GM18868 (cell line): ENCODE measurements around the gene CDK4.

ENCODE experiments used
- ATAC-seq: cut with Tn5 transposase; IDR thresholded peaks from one replicate; pipeline ENCODE4 v1.9.1; 2021; ENCODE audit warnings: mild to moderate bottlenecking, moderate library complexity; ENCODE audit not compliant: unreplicated experiment

Gene CDK4

DNA sequence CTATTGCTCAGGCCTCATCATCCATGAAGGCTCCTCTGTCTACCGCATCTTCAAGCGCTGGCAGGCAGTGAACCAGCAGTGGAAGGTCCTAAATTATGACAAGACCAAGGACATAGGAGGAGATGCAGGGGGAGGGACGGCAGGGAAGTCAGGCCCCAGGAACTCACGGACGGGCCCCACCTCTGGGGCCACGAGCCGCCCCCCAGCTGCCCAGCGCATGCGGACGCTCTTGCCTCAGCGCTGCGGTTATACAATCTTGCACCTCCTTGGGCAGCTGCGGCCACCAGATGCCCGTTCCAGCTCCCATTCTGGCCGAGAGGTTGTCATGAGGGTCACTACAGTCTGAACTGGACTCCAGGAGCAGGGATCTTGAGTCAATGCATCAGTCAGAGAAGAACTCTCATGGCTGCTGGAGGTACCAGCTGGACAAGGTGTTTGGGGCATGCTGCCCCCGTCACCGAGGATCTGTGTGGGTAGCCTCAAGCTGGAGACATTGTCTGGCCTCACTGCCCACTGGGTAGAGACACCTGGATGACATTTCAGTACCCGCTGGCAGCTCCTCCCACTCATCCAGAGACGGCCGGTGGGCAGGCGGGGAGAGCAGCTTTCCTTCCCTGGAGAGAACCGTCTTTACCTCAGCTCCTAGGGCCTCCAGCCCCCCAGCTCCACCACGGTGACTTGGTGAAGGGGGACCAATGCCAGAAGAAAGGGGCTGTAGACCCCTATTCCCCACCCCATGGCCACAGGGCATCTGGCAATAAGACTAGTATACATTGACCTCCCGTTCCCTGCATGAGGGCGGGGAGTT lies 6.6 kb upstream of the CDK4 start:
- ATAC-seq: no peak

GRCh38 chr12:57757771-57758170 lies 5.7 kb upstream of the CDK4 start:
- no peak for ATAC-seq

GRCh38 chr12:57756406-57757341 lies 4.6 kb upstream of the CDK4 start:
- peak; percentile 31 for ATAC-seq

DNA sequence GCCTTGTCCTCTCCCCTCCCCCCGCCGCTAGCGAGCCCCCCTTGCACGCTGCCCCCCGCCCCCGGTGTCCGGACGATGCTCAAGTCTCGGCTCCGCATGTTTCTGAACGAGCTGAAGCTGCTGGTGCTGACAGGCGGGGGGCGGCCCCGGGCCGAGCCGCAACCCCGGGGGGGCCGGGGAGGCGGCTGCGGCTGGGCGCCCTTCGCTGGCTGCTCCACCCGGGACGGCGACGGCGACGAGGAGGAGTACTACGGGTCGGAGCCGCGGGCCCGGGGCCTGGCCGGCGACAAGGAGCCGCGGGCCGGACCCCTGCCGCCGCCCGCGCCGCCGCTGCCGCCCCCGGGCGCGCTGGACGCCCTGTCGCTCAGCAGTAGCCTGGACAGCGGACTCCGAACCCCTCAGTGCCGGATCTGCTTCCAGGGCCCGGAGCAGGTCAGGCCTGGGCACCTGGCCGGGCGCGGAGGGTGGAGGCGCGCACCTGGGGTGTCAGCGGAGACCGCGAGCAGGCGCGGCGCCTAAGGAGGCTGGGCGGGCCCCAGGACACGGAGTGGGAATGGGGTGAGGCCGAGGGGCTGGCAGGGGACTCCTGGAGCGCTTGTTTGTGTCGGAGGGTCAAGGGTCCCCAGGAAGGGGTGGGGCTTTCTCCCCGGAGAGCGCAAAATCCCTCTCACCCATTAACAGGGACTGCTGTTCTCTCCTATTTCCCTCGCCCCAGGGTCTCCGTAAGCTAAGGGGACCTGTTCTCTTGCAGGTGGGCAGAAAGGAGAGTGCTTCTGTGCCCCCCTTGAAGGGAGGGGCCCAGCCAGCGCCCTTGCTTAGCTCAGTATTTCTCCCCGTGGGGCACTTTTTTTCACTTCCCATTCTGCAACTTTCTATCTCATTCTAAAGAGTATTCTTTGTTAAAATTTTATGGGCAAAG lies 3.6 kb upstream of the CDK4 start:
- ATAC-seq: no peak

DNA sequence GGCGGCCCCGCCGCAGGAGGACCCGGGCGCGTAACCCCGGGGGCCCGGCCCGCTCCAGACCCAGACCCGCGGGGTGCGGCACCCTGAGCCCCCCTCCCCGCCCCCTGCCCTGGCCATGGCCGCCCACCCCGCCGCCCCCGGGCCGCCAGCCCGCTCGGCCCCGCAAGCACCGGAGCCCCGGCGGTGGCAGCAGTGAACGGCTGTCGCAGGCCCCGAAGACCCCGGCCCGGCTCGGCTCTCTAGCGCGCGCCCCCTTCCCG lies 3.0 kb upstream of the CDK4 start:
- ATAC-seq: no peak

DNA sequence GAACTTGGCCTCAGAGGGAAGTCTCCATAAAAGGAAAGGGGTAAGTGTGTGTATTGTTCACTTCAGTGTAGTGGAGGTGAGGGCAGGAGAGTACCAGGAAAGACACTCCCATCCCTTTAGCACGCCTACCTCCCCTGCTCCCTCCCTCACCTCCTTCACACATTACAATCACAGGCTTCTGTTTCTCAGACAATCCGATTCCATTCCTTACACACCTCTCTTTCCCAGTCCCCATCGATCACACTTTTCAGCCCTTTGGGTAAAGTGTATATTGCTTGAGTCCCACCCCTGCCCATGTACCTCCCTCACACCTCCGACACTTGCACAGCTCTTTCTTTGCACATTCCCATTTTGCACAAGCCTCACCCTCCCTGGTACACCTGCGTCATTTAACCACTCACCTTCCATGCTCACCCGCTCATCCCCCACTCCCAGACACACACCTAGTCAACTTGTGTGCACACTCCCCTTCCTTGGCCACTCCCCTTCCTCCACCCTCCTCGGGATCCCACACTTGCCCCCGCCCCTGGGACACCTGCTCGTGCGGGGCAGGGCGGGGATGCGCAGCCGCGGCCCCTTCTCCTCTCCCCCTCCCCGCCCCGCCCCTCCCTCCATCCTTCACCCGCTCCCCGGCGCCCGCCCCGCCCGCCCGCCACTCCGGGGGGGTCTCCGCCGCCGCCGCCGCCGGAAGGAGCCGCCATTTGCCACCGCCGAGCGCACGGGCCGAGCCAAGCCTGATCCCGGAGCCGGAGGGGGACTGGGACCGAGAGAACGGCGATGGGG lies 2.5 kb upstream of the CDK4 start, which contains the start of gene MARCHF9:
TSS of gene MARCHF9 (plus strand) at position 693 of the 783 bp plus-strand sequence. CDS start 426 bp downstream, outside the sequence.
- ATAC-seq: peak; percentile 45

- ATAC-seq: no peak
Observed at GRCh38 chr12:57753756-57754337, 1.7 kb upstream of the CDK4 start.

DNA sequence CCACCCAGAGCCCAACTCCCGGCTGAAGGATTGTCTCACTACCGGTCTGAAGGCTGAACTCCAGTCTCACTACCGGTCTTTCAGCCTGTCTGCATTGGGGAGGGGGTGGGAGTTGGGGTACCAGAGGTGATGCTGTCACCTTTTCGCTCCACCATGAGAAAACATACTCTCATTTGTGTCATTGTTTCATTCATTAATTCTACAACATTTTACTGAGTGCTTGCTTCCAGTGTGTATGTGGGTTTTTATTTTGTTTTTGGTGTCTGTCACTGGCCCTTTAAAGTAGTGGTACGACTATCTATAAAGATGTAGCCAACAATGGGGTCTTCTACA lies 524 bp upstream of the CDK4 start:
- no peak for ATAC-seq

DNA sequence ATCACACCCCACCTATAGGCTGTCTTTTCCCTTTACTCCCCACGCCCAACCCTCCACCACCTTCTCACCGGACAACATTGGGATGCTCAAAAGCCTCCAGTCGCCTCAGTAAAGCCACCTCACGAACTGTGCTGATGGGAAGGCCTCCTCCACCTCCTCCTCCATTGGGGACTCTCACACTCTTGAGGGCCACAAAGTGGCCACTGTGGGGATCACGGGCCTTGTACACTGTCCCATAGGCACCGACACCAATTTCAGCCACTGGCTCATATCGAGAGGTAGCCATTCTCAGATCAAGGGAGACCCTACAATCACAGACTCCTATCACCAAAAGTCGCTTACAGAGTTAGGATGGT lies 700 bp downstream of the CDK4 start:
- no peak for ATAC-seq

DNA sequence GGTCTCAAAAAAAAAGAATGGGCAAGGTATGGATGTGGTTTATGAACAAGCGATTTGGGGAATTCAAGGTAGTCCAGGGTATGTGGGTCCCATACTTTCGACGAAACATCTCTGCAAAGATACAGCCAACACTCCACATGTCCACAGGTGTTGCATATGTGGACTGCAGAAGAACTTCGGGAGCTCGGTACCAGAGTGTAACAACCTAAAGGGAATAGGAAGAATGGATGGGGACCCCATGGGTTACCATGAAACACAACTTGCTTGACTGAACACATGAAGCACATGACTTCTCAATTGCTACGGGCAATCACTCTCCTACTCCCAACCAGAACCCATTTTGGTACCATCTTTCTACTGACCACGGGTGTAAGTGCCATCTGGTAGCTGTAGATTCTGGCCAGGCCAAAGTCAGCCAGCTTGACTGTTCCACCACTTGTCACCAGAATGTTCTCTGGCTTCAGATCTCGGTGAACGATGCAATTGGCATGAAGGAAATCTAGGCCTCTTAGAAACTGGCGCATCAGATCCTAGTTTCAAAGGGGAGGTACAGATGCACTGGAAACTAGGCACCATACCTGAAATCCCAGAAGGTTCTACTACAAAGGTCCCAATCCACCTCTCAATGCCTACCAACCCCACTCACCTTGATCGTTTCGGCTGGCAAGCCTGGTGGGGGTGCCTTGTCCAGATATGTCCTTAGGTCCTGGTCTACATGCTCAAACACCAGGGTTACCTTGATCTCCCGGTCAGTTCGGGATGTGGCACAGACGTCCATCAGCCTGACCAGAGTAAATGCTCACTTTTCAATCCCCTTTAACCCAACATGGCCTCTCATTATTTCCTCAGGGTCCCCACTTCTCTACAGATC lies 1.3 kb downstream of the CDK4 start:
- ATAC-seq: no peak

- ATAC-seq: no peak
Observed at GRCh38 chr12:57749061-57749460, 3.0 kb downstream of the CDK4 start.

DNA sequence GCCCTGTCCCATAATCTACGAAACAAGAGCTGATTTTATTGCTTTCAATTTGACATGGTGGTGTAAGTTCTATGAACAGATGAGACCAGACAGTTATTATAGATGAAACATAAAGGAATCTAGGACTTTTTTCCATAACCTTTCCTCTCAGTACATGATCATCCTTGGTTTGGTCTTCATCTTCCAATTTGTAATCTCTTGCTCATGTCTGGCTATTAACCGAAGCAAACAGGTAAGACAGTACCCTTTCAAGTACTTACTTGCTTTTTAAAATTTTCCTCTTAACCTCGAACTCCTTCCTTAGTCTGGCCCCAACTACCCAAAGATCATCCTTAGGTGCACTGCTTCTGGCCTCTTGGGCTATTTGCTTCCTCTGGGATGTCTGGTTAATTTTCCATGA lies 6.1 kb downstream of the CDK4 start:
- no peak for ATAC-seq

- no peak for ATAC-seq
Observed at GRCh38 chr12:57745485-57745881, 6.6 kb downstream of the CDK4 start.

- peak; percentile 80 for ATAC-seq
Observed at GRCh38 chr12:57744777-57745484, 7.2 kb downstream of the CDK4 start, which contains the start of gene TSPAN31. Gene TSPAN31, plus strand, starts transcription at chr12:57745039. Its CDS starts 116 bp downstream, at chr12:57745155.

DNA sequence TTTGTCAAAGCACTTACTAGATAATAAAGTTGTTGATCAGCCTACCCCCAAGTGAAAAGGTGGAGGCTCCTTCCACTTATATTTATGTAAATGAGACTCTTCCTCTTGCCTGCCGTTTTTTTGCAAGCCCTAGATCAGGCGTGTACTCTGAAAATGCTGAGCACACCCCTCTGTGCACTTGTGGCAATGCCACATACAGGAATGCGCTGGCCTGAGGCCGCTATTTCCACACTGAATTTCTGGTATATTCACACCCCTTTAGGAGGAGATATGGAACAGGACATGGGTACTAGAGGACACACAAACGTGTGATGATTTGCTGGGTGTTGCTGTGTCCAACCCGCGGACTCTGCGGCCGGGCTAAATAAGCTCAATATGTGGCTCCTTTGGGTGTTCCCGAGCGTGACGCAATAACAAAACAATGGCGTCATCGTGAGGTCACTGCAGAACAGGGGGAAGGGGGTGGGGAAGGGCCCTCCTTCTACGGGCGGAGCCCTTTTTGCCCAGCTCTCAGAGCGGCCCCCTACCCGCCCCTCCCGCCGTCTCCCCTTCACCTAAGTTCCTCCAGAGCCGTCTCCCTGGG lies 7.8 kb downstream of the CDK4 start:
- ATAC-seq: peak; percentile 42

DNA sequence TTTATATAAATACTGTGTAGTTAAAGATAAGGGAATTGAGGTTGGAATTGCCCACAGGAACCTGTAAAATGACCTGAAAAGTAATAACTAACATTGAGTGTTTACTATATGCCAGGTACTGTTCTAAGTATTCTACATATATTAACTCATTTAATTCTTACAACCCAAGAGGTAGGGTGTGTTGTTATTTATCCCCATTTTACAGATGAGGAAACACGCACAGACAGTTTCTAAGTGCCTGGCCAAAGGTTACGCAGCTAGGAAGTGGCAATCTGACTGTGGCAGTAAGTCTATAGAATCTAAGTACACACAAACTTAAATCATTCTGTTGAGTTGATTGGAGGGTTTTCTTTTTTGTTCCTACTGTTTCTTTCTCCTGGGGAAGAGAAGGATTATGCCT lies 8.3 kb downstream of the CDK4 start:
- no peak for ATAC-seq

DNA sequence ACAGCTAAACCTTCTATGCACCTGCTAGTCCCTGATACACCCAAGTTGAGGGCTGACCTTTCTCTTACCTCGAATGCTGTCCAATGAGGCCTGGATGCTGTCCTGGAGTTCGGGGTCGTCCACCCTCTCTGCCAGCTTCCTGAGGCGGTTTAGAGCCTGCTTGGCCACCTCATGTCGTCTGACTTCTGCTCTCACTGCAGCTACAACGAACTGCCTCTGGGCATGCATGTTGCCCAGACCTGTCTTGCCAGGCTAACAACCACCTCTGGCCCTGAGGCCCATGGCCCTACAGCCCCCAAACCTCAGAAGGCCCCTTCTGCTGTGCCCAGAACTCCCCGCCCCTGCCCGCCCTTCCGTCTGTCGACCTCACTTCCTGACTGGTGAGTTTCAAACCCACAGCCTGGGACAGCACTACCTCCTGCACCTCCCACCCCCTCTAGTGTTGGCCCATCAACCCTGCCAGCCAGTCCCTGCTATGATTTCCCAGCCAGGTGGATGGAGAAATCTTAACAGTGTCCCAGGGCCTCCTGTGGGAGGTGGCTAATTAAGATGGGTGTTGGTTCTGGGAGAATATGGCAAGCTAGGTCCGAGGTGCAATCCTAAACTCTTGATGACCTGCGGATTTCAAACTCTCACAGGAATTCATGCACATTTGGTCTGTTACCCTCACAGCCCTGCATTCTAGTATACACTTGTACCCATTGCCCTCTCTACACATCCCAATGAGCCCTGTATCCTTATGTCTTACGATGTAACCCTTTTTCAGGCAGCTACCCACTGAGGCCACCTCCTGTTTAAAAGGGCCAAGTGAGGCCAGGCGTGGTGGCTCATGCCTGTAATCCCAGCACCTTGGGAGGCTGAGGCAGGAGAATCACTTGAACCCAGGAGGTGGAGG lies 10.0 kb downstream of the CDK4 start:
- peak; percentile 68 for ATAC-seq
